ENCODE data around the gene ADAP1. TPM values are rescaled to one million over a fixed set of nuclear protein-coding genes. Genes with fewer than 3 reads are reported as not detected.
"Not testable (repeated sequence)": the region's sequence is repeated elsewhere in the genome, so short reads cannot be mapped to it uniquely, and the experiment has no call there.

ADAP1 gene
- total RNA-seq, 1 donor from 2014 or later: 32.0 TPM

GRCh38 chr7:959271-959670, 4.8 kb upstream of the ADAP1 start:
- DNase-seq: no peak

- no peak for DNase-seq
These were observed 4.0 kb upstream of the ADAP1 start for GRCh38 chr7:958221-959200.

GRCh38 chr7:957418-958220, 3.1 kb upstream of the ADAP1 start:
- no peak for DNase-seq

GRCh38 chr7:956031-956430, 1.6 kb upstream of the ADAP1 start:
- no peak for DNase-seq

GRCh38 chr7:953547-954327, 743 bp downstream of the ADAP1 start:
- DNase-seq: peak; percentile 56

- DNase-seq: no peak
These were observed 1.7 kb downstream of the ADAP1 start for GRCh38 chr7:952548-953441.

GRCh38 chr7:951881-952547, 2.5 kb downstream of the ADAP1 start:
- DNase-seq: no peak

GRCh38 chr7:949021-949934, 5.2 kb downstream of the ADAP1 start:
- DNase-seq: no peak

GRCh38 chr7:947391-948210, 6.9 kb downstream of the ADAP1 start:
- no peak for DNase-seq

GRCh38 chr7:946256-946996, 8.1 kb downstream of the ADAP1 start:
- DNase-seq: no peak

- DNase-seq: no peak
These were observed 8.8 kb downstream of the ADAP1 start for GRCh38 chr7:945556-946255.

- DNase-seq: no peak
These were observed 9.3 kb downstream of the ADAP1 start for GRCh38 chr7:945147-945555.

- no peak for DNase-seq
These were observed 9.7 kb downstream of the ADAP1 start for GRCh38 chr7:944744-945143.

- DNase-seq: not testable (repeated sequence)
These were observed 10.7 kb downstream of the ADAP1 start for GRCh38 chr7:943793-944192.

GRCh38 chr7:940599-941408, 13.7 kb downstream of the ADAP1 start:
- DNase-seq: no peak

GRCh38 chr7:939843-940242, 14.6 kb downstream of the ADAP1 start:
- no peak for DNase-seq
